ENCODE results near the gene MRPS23. TPM values are rescaled to one million over a fixed set of nuclear protein-coding genes. Genes with fewer than 3 reads are reported as not detected.

MRPS23 gene
- total and polyA plus RNA-seq, 5 donors from 2014 or later, result 14.0 to 44.0 (median 40.2) TPM

GRCh38 chr17:57859601-57860413 is 10.0 kb upstream of the MRPS23 start:
- H3K27me3 Mint-ChIP-seq, result peaks cover 53% of the 10 kb centered on the region
- Histone ChIP-seq H3K36me3 (ENCODE audit: control insufficient read depth, insufficient read depth, low read length) (no peaks in the 10 kb centered on the region), H3K4me3 (ENCODE audit: low read depth, low read length) (no peak overlapping the region), H3K27me3 (ENCODE audit: control insufficient read depth, insufficient read depth, low read length) (peaks cover 9% of the 10 kb centered on the region), H3K9me3 (ENCODE audit: control insufficient read depth in 2 of 2, low read length in 2 of 2) (no peaks in the 10 kb centered on the region), H3K27ac (ENCODE audit: insufficient read depth, low read length, poor library complexity, severe bottlenecking) (no peak overlapping the region), H3K4me1 (ENCODE audit: control insufficient read depth, insufficient read depth, low read length, poor library complexity, severe bottlenecking) (peaks cover 16% of the 10 kb centered on the region)
- peaks cover 0 to 1% (median 0%) of the 10 kb centered on the region in 7 donors for H3K9me3 Mint-ChIP-seq
- H3K27ac Mint-ChIP-seq, result no peak overlapping the region
- H3K4me1 Mint-ChIP-seq, result peaks cover 0 to 14% (median 9%) of the 10 kb centered on the region in 4 donors
- ATAC-seq (ENCODE audit: low read depth in 2 of 2), result no peak
- no peak overlapping the region for H3K4me3 Mint-ChIP-seq
- no peaks in the 10 kb centered on the region for H3K36me3 Mint-ChIP-seq
- DNase-seq, result no peak

- DNase-seq (no peak), ATAC-seq (ENCODE audit: low read depth in 2 of 2) (no peak)
- H3K9me3 ChIP-seq (ENCODE audit: control insufficient read depth in 2 of 2, low read length in 2 of 2), result no peaks in the 10 kb centered on the region
- peaks cover 45% of the 10 kb centered on the region for H3K27me3 Mint-ChIP-seq
- no peak overlapping the region for H3K27ac Mint-ChIP-seq
- peaks cover 16% of the 10 kb centered on the region for H3K4me1 ChIP-seq (ENCODE audit: control insufficient read depth, insufficient read depth, low read length, poor library complexity, severe bottlenecking)
- no peak overlapping the region for H3K27ac ChIP-seq (ENCODE audit: insufficient read depth, low read length, poor library complexity, severe bottlenecking)
- H3K4me3 Mint-ChIP-seq, result peak overlapping the region in 1 of 4 donors; percentile 52
- H3K4me3 ChIP-seq (ENCODE audit: low read depth, low read length), result no peak overlapping the region
- peaks cover under 1 to 14% (median 9%) of the 10 kb centered on the region in 4 donors for H3K4me1 Mint-ChIP-seq
- peaks cover 9% of the 10 kb centered on the region for H3K27me3 ChIP-seq (ENCODE audit: control insufficient read depth, insufficient read depth, low read length)
- H3K36me3 ChIP-seq (ENCODE audit: control insufficient read depth, insufficient read depth, low read length), result no peaks in the 10 kb centered on the region
- no peaks in the 10 kb centered on the region for H3K36me3 Mint-ChIP-seq
- peaks cover 0 to 1% (median 0%) of the 10 kb centered on the region in 7 donors for H3K9me3 Mint-ChIP-seq
Measured at GRCh38 chr17:57858838-57859237, 9.0 kb upstream of the MRPS23 start.

- H3K27ac ChIP-seq (ENCODE audit: insufficient read depth, low read length, poor library complexity, severe bottlenecking), result no peak overlapping the region
- Mint-ChIP-seq H3K27me3 (peaks cover 33% of the 10 kb centered on the region), H3K9me3 (peaks cover 0 to 1% (median 0%) of the 10 kb centered on the region in 7 donors), H3K36me3 (no peaks in the 10 kb centered on the region), H3K4me1 (peaks cover 8 to 14% (median 11%) of the 10 kb centered on the region in 4 donors), H3K27ac (no peak overlapping the region), H3K4me3 (no peak overlapping the region)
- no peaks in the 10 kb centered on the region for H3K9me3 ChIP-seq (ENCODE audit: control insufficient read depth in 2 of 2, low read length in 2 of 2)
- no peak overlapping the region for H3K4me3 ChIP-seq (ENCODE audit: low read depth, low read length)
- peaks cover 15% of the 10 kb centered on the region for H3K4me1 ChIP-seq (ENCODE audit: control insufficient read depth, insufficient read depth, low read length, poor library complexity, severe bottlenecking)
- H3K27me3 ChIP-seq (ENCODE audit: control insufficient read depth, insufficient read depth, low read length), result peaks cover 9% of the 10 kb centered on the region
- DNase-seq, result no peak
- H3K36me3 ChIP-seq (ENCODE audit: control insufficient read depth, insufficient read depth, low read length), result no peaks in the 10 kb centered on the region
- no peak for ATAC-seq (ENCODE audit: low read depth in 2 of 2)
Measured at GRCh38 chr17:57856792-57857620, 7.2 kb upstream of the MRPS23 start.

- Histone ChIP-seq H3K27me3 (ENCODE audit: control insufficient read depth, insufficient read depth, low read length) (peaks cover 3% of the 10 kb centered on the region), H3K27ac (ENCODE audit: insufficient read depth, low read length, poor library complexity, severe bottlenecking) (no peak overlapping the region), H3K4me3 (ENCODE audit: low read depth, low read length) (no peak overlapping the region), H3K36me3 (ENCODE audit: control insufficient read depth, insufficient read depth, low read length) (no peaks in the 10 kb centered on the region), H3K4me1 (ENCODE audit: control insufficient read depth, insufficient read depth, low read length, poor library complexity, severe bottlenecking) (peaks cover 9% of the 10 kb centered on the region), H3K9me3 (ENCODE audit: control insufficient read depth in 2 of 2, low read length in 2 of 2) (no peaks in the 10 kb centered on the region)
- DNase-seq (no peak), ATAC-seq (ENCODE audit: low read depth in 2 of 2) (no peak)
- H3K36me3 Mint-ChIP-seq, result no peaks in the 10 kb centered on the region
- H3K4me1 Mint-ChIP-seq, result peaks cover 7 to 20% (median 13%) of the 10 kb centered on the region in 4 donors
- H3K4me3 Mint-ChIP-seq, result peak overlapping the region in 2 of 4 donors; percentile 15 to 58
- H3K27me3 Mint-ChIP-seq, result peaks cover 25% of the 10 kb centered on the region
- no peak overlapping the region for H3K27ac Mint-ChIP-seq
- H3K9me3 Mint-ChIP-seq, result no peaks in the 10 kb centered on the region
Measured at GRCh38 chr17:57855391-57856035, 5.7 kb upstream of the MRPS23 start.

- H3K9me3 ChIP-seq (ENCODE audit: control insufficient read depth in 2 of 2, low read length in 2 of 2), result no peaks in the 10 kb centered on the region
- no peak overlapping the region for H3K27ac Mint-ChIP-seq
- no peak for DNase-seq
- peaks cover 6% of the 10 kb centered on the region for H3K27me3 Mint-ChIP-seq
- H3K9me3 Mint-ChIP-seq, result no peaks in the 10 kb centered on the region
- peaks cover 4% of the 10 kb centered on the region for H3K36me3 Mint-ChIP-seq
- H3K4me3 Mint-ChIP-seq, result peak overlapping the region in 2 of 4 donors; percentile 44 to 95
- H3K4me1 Mint-ChIP-seq, result peaks cover 15 to 32% (median 24%) of the 10 kb centered on the region in 4 donors
- no peaks in the 10 kb centered on the region for H3K27me3 ChIP-seq (ENCODE audit: control insufficient read depth, insufficient read depth, low read length)
- peaks cover 24% of the 10 kb centered on the region for H3K4me1 ChIP-seq (ENCODE audit: control insufficient read depth, insufficient read depth, low read length, poor library complexity, severe bottlenecking)
- no peaks in the 10 kb centered on the region for H3K36me3 ChIP-seq (ENCODE audit: control insufficient read depth, insufficient read depth, low read length)
- no peak overlapping the region for H3K27ac ChIP-seq (ENCODE audit: insufficient read depth, low read length, poor library complexity, severe bottlenecking)
- ATAC-seq (ENCODE audit: low read depth in 2 of 2), result no peak
- no peak overlapping the region for H3K4me3 ChIP-seq (ENCODE audit: low read depth, low read length)
Measured at GRCh38 chr17:57853695-57854094, 3.9 kb upstream of the MRPS23 start.

- no peak for ATAC-seq (ENCODE audit: low read depth in 2 of 2)
- H3K27ac Mint-ChIP-seq, result no peak overlapping the region
- H3K4me3 Mint-ChIP-seq, result peak overlapping the region in 2 of 4 donors; percentile 90 to 95
Measured at GRCh38 chr17:57852955-57853328, 3.1 kb upstream of the MRPS23 start.

GRCh38 chr17:57852092-57852954 is 2.5 kb upstream of the MRPS23 start:
- no peaks in the 10 kb centered on the region for H3K36me3 ChIP-seq (ENCODE audit: control insufficient read depth, insufficient read depth, low read length)
- H3K36me3 Mint-ChIP-seq, result peaks cover 4% of the 10 kb centered on the region
- DNase-seq, result no peak
- H3K27ac ChIP-seq (ENCODE audit: insufficient read depth, low read length, poor library complexity, severe bottlenecking), result no peak overlapping the region
- H3K27me3 ChIP-seq (ENCODE audit: control insufficient read depth, insufficient read depth, low read length), result no peaks in the 10 kb centered on the region
- peak overlapping the region; percentile 21 to 95 (median 76) for H3K4me3 Mint-ChIP-seq
- no peak for ATAC-seq (ENCODE audit: low read depth in 2 of 2)
- peaks cover 15 to 40% (median 24%) of the 10 kb centered on the region in 4 donors for H3K4me1 Mint-ChIP-seq
- no peaks in the 10 kb centered on the region for H3K9me3 Mint-ChIP-seq
- H3K27ac Mint-ChIP-seq, result peak overlapping the region in 2 of 3 donors; percentile 81 to 86
- no peaks in the 10 kb centered on the region for H3K9me3 ChIP-seq (ENCODE audit: control insufficient read depth in 2 of 2, low read length in 2 of 2)
- no peaks in the 10 kb centered on the region for H3K27me3 Mint-ChIP-seq
- H3K4me3 ChIP-seq (ENCODE audit: low read depth, low read length), result no peak overlapping the region
- H3K4me1 ChIP-seq (ENCODE audit: control insufficient read depth, insufficient read depth, low read length, poor library complexity, severe bottlenecking), result peaks cover 28% of the 10 kb centered on the region

More at GRCh38 chr17:57852955-57853328, 3.1 kb upstream of the MRPS23 start:
- peaks cover 15 to 40% (median 24%) of the 10 kb centered on the region in 4 donors for H3K4me1 Mint-ChIP-seq
- no peak for DNase-seq
- H3K9me3 ChIP-seq (ENCODE audit: control insufficient read depth in 2 of 2, low read length in 2 of 2), result no peaks in the 10 kb centered on the region
- H3K36me3 Mint-ChIP-seq, result peaks cover 4% of the 10 kb centered on the region
- H3K4me1 ChIP-seq (ENCODE audit: control insufficient read depth, insufficient read depth, low read length, poor library complexity, severe bottlenecking), result peaks cover 28% of the 10 kb centered on the region
- no peaks in the 10 kb centered on the region for H3K36me3 ChIP-seq (ENCODE audit: control insufficient read depth, insufficient read depth, low read length)
- no peak overlapping the region for H3K4me3 ChIP-seq (ENCODE audit: low read depth, low read length)
- H3K27me3 Mint-ChIP-seq, result no peaks in the 10 kb centered on the region
- H3K27me3 ChIP-seq (ENCODE audit: control insufficient read depth, insufficient read depth, low read length), result no peaks in the 10 kb centered on the region
- no peak overlapping the region for H3K27ac ChIP-seq (ENCODE audit: insufficient read depth, low read length, poor library complexity, severe bottlenecking)
- no peaks in the 10 kb centered on the region for H3K9me3 Mint-ChIP-seq
